KOPT-K1 (cell line): ENCODE results near the gene SFRP2.

Experiments
- H3K27ac ChIP-seq: fragments of 200-600 bp; sonication (generic); 2 replicates; pipeline ENCODE4 v1.5.1; 2016; ENCODE audit warnings: antibody characterized with exemption, mild to moderate bottlenecking, low read depth, low read length; ENCODE audit not compliant: poor library complexity, severe bottlenecking
- H3K36me3 ChIP-seq: fragments of 200-600 bp; sonication (generic); 2 replicates; pipeline ENCODE4 v1.5.1; 2017; ENCODE audit warnings: antibody characterized with exemption, mild to moderate bottlenecking, low read length, moderate library complexity; ENCODE audit not compliant: insufficient read depth
- H3K9me3 ChIP-seq: fragments of 200-600 bp; sonication (generic); 2 replicates; pipeline ENCODE4 v1.5.1; 2017; ENCODE audit warnings: antibody characterized with exemption, low read length, mild to moderate bottlenecking; ENCODE audit not compliant: insufficient read depth, poor library complexity, severe bottlenecking

Gene SFRP2

GRCh38 chr4:153733751-153734448 lies 55.0 kb downstream of the SFRP2 start:
- Histone ChIP-seq H3K27ac (no peak overlapping the region), H3K9me3 (no peaks in the 10 kb centered on the region), H3K36me3 (no peaks in the 10 kb centered on the region)

GRCh38 chr4:153731239-153731638 lies 57.6 kb downstream of the SFRP2 start:
- Histone ChIP-seq H3K27ac (no peak overlapping the region), H3K9me3 (no peaks in the 10 kb centered on the region), H3K36me3 (no peaks in the 10 kb centered on the region)
